Astrocyte of the spinal cord (primary cell): Measurements from ENCODE around the gene MMP20.

Experiments used
- DNase-seq: peaks from one replicate; pipeline ENCODE4 v3.0.0; 2011; ENCODE audit warnings: low read depth, low spot score
- H3K4me3 ChIP-seq: 2 replicates; pipeline ENCODE4 v1.5.1; 2011; ENCODE audit warnings: low read depth, mild to moderate bottlenecking, low read length, moderate library complexity
- in situ Hi-C: cut with HindIII; loops from 2 replicates; pipeline ENCODE4 v1.10.0; 2017; ENCODE audit warnings: low sequenced_read_pairs
- TF ChIP-seq, protein P1 (sequence below): IDR thresholded peaks from 2 replicates; pipeline ENCODE4 v1.5.1; 2012; ENCODE audit warnings: low read depth, mild to moderate bottlenecking, low read length, inconsistent platforms

MMP20 gene

DNA sequence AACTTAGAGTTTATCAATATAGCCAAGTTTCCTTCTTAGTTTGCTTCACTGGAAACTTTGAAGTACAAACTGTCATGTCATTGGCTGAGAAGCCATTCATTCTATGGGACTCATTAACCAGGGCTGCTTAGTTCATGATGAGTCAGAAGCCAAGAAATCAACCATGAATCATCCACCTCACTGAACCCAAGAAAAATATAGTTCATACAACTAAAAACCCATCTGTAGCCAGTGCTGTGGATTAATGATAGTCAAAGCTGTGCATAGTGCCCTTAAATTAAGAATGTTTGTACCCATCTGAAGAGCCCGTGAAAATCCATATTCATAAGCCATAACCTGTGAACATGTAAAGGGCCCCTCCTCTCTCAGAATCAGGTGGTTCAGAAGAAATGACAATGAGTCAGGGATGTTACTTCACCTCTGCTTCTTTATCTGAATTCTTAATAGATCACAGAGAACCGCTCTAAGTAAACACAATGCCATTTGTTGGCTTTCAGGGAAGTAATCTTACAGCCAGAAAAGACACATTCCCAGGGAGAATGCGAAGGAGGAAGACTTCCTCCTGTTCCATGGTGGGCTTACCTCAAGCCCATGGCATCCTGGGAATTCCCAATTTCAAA lies 25.4 kb downstream of the MMP20 start:
- in situ Hi-C loops, result no loop called here
- peak; percentile 95 for DNase-seq
- TF ChIP-seq, protein P1, sequence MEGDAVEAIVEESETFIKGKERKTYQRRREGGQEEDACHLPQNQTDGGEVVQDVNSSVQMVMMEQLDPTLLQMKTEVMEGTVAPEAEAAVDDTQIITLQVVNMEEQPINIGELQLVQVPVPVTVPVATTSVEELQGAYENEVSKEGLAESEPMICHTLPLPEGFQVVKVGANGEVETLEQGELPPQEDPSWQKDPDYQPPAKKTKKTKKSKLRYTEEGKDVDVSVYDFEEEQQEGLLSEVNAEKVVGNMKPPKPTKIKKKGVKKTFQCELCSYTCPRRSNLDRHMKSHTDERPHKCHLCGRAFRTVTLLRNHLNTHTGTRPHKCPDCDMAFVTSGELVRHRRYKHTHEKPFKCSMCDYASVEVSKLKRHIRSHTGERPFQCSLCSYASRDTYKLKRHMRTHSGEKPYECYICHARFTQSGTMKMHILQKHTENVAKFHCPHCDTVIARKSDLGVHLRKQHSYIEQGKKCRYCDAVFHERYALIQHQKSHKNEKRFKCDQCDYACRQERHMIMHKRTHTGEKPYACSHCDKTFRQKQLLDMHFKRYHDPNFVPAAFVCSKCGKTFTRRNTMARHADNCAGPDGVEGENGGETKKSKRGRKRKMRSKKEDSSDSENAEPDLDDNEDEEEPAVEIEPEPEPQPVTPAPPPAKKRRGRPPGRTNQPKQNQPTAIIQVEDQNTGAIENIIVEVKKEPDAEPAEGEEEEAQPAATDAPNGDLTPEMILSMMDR, result no peak

DNA sequence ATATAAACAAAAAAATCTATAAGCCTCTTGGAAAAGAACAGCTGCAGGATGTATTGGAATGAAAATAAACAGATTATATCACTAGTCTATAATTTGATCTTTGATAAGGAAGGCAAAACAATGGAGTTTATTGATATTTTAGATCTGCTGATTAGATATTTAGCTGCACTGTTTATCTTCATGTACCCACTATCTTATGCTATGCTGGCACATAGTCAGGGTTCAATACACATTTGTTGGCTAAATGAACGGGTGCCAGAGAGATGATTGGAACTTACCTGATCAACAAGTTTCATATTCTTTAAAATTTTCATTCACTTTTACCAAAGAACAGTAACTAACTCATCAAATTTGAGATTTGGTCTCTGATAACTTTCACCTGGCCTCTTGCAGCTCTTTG lies 26.9 kb downstream of the MMP20 start:
- TF ChIP-seq, protein P1, result no peak
- in situ Hi-C loops, result no loop called here

More for the DNA sequence above, 25.4 kb downstream of the MMP20 start:
- H3K4me3 ChIP-seq, result no peak overlapping the region

DNA sequence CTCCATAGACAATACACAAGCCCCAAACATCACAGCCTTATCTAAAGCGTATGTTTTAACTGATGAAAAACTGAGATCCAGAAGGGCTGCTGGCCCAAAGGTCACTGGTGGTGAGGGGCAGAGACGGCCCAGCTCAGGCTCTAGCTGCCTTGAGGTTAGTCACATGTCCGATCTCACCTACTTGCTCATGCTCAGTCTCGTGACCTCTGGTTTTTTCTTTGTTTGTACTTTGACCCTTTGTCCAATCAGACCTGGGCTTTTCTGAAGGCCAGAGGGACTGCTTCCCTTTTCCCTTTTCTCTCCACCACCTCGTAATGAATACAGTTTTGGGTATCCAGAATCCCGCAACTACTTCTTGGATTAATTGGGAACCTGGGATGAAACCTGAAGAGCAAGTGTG lies 28.6 kb downstream of the MMP20 start:
- DNase-seq, result no peak

More for the DNA sequence above, 26.9 kb downstream of the MMP20 start:
- no peak for DNase-seq
- H3K4me3 ChIP-seq, result no peak overlapping the region

DNA sequence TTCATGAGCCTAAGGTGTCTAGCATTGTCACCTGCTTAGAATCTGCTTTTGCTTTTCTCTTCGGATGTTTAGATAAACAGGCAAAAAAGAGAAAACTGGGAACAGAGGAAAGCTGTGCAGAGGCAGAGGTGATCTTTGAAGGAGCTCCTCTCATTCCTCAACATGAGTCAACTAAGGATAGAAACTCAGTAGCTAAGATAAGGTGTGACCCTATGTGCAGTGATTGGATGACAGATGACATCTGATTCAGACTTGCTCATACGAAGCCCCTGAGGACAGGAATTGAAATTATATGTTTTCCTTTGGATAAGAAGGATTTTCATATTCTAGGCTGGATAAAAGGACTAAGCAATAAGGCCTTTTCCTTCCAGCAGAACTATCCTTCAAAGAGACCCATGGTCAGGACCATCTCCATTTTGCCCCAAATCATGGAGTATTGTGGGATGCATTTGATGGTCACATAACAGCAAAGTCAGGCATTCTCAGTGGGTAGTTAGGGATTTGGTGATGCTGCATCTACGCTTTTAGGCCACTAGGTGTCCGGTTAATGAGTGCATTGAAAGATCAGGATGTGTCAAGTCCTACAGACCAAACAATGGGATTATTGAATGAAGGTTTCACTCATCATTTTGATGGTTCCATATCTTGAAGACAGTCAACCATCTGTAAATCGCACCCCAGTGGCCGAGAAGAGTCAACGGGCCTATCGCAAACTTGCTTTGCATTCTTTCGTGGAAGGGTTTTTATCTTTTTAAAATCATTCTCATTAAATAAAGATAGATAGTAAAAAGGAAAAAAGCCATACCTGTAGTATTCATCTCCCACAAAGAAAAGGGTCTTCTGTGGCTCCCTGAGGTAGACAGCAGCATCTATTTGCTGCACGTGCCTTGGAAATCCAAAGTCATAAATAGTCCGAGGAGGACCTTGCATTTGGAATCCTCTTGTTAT lies 32.2 kb downstream of the MMP20 start:
- H3K4me3 ChIP-seq, result no peak overlapping the region
- TF ChIP-seq, protein P1, result peak; percentile 62
- in situ Hi-C loops, result no loop called here
- no peak for DNase-seq

More for the DNA sequence above, 28.6 kb downstream of the MMP20 start:
- in situ Hi-C loops, result no loop called here
- TF ChIP-seq, protein P1, result no peak
- H3K4me3 ChIP-seq, result no peak overlapping the region

DNA sequence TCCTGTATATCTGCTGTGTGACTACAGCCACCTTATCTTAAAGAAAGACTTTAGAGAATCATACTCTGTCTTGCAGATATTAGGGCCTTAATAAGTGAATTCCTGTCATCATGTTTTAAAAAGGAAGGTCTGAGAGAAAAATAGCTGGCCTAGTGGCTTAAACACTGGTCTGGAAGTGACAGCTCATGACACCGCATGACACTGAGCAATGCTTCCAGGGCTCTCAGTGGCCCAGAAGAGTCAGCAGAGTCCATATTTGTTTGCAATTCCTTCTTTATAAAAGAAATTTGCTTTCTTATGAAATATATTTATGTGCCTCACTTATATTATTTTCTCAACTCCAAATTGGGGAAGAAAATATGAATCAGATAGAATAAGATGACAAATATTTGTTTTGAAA lies 33.0 kb downstream of the MMP20 start:
- no peak for DNase-seq
- in situ Hi-C loops, result no loop called here
- H3K4me3 ChIP-seq, result no peak overlapping the region
- TF ChIP-seq, protein P1, result no peak

DNA sequence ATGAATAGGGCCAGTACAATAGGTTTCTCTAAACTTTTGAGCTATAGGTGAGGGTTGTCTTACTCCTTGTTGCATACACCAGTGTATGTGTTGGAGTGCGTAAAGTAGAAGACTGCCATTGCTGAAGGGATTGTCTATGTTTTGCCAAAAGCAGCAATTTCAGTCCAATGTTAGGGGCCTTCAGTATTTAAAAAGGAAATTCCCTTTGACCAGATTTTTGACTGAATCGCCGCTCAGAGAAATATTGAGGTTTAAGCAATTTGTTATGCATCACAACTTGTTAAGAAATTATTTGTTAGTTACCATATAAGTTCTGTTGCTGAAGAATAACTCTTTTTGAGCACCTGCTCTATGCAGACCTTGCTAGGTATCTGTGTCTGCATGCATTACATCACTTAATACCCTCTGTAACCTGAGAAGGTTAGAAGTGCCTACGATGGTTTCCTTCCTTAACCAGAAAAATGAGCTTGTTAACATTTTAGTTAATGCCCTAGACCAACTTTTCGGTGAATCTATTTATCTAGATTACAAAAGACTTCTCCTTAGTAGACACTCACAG lies 33.9 kb downstream of the MMP20 start:
- in situ Hi-C loops, result no loop called here
- TF ChIP-seq, protein P1, result no peak
- no peak overlapping the region for H3K4me3 ChIP-seq
- no peak for DNase-seq
